ENCODE data around the gene C17orf114.

C17orf114 gene

DNA sequence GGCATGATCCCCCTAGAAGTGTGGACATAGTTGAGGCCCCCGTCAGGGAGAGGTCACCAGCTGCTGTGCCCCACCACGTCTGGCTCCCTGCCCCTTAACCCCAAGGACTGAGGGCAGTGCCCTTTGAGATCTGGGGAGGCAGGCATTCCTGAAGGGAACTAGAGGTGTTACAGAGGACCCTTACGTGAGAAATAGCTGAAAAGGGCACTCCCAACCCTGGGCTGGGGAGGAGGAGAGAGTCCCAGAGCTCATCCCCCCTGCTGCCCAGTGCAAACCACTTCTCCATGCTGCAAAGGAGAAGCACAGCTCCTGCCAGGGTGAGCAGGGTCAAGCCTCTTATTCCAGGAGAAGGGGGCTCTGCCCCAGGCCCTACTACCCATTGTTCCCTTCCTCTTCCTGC is 20.7 kb upstream of the C17orf114 start:
- DNase-seq, result no peak

DNA sequence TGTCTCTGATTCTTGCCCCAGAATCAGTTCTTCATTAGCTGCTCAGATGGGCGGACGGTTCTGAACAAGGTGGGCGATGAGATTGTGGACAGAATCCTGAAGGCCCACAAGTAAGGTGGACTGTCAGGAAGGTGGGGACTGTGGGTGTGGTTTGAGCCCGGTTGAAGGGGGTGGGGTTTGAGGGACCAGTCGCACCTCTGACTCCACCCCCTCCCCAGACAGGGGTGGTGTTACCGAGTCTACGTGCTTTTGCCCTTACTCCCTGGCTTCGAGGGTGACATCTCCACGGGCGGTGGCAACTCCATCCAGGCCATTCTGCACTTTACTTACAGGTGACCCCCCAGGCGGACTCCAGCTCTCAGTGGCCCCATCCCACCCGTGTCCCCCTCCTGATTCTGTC is 16.1 kb upstream of the C17orf114 start:
- DNase-seq, result no peak

DNA sequence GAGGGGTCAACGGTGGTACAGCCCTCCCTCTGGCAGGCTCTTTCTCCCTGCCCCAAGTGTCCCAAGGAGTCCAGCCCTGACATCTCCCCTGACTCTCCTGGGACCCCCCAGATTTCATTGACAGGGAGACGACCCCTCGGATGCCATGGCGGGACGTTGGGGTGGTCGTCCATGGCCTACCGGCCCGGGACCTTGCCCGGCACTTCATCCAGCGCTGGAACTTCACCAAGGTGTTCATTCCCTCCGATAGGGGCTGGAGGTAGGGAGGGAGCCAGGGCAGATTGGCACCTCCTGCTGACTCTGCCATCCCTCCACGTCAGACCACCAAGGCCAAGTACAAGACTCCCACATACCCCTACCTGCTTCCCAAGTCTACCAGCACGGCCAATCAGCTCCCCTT is 14.7 kb upstream of the C17orf114 start:
- DNase-seq, result no peak

DNA sequence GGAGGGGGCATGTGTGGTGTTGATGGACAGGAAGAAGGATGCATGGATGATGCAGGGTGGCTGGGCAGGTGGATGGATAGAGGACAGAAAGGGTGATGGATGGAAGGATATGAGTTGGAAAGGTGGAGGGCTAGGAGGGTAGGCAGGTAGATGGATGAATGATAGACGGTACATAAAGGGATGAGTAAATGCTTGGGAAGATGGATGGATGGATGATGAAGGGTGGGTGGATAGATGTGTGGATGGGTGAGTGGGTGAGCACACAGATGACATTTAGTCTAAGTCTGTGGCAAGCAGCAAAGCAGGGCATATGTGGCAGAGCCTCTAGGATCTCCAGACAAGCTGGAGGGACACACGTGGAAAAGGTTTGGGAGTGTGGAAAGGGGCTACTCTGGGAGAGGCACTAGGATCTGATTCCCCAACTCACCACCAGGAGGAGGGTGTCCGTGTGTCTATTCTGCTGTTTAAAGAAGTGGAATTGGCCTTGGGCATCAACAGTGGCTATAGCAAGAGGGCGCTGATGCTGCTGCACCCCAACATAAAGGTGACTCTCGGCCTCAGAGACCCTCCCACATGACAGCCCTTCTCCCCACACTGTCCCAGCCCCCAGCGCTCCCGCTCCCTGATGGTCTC is 13.0 kb upstream of the C17orf114 start:
- DNase-seq, result no peak

DNA sequence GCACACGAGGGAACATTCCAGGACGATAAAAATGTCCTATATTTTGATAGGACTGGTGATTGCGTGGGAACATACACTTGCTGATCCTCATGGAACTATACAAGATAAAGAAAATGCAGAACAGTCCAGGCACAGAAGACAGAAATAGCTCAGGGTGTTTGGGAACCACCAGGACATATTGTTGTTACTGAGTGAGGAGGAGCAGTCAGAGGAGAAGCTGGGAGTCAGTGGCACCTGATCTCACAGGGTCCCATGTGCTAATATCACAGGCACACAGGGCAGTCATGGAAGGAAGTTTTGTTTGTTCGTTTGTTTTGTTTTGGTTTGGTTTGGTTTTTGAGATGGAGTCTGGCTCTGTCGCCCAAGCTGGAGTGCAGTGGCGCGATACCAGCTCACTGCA is 10.6 kb upstream of the C17orf114 start:
- DNase-seq, result no peak

DNA sequence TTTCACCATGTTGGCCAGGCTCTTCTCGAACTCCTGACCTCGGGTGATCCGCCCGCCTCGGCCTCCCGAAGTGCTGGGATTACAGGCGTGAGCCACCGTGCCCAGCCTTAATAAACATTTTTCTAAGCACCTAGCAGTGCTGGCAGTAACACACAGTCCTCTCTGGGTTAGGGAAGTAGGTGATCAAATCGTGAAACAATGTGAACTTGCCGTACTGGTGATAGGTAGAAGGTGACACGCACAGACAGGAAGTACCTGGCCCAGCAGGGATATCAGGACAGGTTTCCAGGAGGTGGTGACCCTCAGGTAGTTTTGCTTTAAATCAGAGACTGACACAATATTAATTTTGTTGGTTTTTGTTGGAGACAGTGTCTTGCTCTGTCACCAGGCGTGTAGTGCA is 9.3 kb upstream of the C17orf114 start:
- no peak for DNase-seq

DNA sequence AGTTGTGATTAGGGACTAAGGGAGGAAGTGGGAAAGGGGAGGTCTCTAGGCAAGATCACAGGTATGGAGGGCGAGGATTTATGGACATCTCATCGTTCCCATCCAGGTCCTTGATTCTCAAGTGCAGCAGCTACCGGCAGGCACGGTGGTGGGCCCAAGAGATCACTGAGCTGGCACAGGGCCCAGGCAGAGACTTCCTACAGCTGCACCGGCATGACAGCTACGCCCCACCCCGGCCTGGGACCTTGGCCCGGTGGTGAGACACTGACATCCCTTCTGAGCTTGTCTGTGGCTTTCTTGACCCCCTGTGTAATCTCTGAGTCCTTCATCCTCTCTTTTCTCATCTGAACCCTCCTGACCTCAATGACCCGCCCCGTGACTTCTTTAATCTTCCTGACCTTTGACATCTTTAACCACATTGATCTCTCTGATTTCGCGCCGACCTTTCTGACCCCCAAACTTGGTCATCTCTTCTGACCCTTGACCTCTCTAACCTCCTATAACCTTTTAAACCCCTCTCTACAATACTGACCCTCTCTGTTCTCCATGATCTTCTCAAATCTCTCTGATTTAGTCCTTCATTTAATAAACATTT is 8.7 kb upstream of the C17orf114 start:
- peak; percentile 20 for DNase-seq

DNA sequence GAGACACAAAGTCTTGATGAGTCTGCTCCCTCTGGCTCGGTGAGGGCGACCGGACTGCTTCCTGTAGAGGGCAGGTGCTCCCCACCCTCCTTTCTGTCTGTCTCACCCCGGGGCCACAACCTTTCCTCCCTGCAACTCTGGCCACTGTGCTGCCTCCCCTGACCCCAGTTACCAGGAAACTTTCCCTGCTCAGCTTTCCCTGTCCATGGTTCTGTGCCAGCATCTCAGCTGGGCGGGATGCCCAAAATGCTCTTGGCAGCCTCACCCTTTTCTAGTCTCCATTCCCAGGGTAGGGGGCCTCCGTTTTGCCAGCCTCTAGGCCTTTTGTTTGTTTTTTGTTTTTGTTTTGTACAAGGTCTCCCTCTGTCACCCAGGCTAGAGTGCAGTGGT is 6.2 kb upstream of the C17orf114 start:
- peak; percentile 19 for DNase-seq

DNA sequence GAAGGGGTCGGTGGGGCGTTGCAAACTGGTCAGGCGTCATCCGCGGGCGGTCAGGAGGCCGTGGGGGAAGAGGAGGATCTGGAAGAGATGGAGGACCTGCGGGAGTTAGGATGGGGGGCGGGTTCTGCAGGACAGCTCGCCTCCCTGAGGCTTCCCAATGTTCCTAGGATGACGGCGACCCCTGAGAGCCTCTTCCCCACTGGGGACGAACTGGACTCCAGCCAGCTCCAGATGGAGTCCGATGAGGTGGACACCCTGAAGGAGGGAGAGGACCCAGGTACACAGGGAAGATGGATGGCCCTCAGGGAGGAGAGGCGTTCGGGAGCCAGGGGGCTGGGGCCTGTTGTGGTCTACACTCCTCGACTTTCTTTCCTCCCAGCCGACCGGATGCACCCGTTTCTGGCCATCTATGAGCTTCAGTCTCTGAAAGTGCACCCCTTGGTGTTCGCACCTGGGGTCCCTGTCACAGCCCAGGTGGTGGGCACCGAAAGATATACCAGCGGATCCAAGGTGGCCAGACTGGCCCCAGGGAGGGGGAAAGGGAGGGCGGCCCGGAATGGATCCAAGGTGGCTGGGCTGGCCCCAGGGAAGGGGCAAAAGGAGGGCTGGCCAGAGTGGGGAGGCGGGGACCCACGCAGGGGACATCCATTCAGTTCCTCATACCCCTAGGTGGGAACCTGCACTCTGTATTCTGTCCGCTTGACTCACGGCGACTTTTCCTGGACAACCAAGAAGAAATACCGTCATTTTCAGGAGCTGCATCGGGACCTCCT is 5.7 kb upstream of the C17orf114 start:
- DNase-seq, result no peak

DNA sequence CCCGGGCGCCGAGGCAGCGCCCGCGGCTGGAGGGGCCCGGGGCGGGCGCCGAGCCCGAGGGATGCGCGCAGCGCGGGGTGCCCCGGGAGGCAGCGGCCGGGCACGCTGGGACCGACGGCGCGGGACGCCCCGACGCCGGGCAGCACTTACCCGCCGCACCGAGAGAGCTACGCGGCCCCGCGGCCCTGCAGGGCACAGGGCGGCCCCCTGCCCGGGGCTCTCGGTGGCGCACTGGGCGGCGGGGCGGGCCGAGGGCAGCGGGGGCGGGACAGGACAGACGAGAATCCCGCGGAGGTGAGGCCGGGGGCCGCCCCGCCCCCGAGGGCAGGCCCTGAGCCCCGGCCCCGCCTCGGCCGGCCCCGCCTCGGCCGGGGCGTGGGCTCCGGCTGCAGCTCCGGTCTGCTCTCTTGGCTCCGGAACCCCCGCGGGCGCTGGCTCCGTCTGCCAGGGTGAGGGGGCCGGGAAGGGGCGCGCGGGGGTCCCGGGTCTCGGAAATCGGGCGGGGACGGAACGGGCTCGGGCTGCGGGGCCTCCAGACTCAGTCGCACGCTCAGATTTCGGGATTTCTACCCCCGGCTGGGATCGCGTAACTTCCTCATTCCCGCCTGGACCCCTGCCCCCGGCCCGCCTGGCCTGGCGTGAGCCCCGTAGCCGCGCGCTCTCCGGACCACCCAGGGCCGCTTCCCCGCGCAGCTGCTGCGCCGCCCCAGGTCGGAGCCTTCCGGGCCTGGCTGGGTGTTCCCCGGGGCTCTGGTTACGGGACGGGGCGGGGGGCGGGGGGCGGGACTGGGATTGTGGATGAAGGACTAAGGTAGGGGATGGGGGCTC is 4.9 kb upstream of the C17orf114 start, which contains the start of gene PLD2:
Gene PLD2, plus strand, starts transcription at position 376 of the 828 bp plus-strand sequence. CDS start 621 bp downstream, outside the sequence.
- DNase-seq, result peak; percentile 66

DNA sequence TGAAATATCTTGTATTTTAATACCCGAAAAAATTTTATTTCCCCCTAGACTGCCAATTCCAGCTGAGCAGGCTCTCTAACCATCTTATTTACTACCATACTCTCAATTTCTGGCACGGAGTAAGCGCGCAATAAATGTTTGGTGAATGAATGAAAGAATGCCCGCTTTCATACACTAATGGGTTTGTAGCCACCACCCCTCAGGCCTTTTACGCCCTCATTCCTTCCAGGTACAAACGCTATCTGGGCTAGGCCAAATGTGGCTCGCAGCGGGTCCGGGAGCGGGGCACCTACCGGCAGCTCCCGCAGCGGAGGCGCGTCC is 4.3 kb upstream of the C17orf114 start:
- DNase-seq, result peak; percentile 32

DNA sequence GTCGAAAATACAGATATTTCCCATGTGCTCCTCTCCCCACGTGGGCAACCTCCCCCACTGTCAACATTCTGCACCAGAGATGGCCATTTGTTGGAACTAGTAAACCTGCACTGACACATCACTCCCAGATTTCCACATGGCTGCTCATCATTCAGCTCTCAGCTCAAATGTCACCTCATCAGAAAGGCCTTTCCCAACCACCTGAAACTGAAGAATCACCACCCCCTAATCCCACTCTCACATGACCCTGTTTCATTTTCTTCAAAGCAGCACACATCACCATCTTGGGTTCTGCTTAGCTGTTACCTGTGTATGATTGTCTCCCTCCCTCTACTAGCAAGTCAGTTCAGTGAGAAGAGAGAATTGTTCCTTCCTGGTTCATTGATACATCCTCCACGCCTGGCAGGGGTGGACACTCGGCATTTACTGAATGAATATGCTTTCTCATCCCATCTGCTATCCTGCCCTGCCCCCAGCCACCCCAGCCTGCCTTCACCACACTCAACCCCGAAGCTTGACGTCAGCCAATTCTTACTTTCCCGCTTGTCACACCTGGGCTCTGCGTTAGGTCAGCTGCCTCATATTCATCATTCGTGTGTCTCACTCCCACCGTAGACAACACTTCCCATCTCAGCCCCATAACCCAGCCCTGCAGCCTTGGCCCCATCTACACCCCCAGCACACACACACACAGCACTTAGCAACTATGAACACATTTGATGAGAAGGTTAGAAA is 1.5 kb downstream of the C17orf114 start:
- DNase-seq, result no peak

DNA sequence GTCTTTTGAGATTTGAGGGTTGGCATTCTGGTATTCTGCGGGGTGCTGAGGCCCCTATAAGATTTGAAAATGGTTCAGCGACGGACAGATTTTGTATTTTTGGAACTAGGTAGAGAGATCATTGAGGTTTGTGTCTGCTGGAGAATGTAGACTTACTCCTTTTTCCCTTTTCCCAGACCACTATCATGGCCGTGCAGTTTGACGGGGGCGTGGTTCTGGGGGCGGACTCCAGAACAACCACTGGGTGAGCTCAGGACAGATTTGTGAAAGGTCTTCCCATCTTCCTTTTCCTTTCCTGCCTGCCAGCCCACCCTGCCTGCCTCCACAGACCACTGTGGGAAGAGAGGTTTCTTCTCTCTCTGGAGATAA is 5.6 kb downstream of the C17orf114 start:
- DNase-seq, result peak; percentile 8

DNA sequence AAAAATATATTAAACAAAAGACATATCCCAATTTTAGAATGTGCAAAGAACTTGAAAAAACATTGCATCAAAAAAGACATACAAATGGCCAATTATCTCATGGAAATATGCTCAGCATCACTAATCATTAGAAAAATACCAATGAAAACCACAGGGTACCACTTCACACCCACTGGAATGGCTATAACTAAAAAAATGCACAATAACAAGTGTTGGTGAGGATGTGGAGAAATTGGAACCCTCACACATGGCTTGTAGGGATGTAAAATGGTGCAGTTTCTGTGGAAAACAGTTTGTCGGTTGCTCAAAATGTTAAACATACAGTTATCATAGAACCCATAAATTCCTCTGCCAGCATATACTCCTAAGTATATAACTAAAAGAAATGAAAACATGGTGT is 7.0 kb downstream of the C17orf114 start:
- no peak for DNase-seq

DNA sequence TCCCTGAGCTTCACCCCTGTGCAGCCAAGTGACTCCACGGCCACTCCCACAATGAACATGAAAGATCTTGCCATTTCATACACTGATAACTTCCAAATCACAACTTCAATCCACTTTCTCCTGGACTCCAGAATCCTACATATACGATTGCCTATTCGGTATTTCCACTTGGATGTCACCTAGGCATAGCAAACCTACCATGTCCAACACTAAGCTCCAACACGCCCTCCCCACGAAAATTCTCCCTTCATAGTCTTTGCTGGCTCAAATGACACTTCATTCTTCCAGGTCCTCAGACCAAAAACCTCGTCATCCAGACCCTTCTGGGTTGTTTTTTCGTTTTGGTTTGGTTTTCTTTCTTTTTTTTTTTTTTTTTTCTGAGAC is 11.4 kb downstream of the C17orf114 start:
- no peak for DNase-seq

DNA sequence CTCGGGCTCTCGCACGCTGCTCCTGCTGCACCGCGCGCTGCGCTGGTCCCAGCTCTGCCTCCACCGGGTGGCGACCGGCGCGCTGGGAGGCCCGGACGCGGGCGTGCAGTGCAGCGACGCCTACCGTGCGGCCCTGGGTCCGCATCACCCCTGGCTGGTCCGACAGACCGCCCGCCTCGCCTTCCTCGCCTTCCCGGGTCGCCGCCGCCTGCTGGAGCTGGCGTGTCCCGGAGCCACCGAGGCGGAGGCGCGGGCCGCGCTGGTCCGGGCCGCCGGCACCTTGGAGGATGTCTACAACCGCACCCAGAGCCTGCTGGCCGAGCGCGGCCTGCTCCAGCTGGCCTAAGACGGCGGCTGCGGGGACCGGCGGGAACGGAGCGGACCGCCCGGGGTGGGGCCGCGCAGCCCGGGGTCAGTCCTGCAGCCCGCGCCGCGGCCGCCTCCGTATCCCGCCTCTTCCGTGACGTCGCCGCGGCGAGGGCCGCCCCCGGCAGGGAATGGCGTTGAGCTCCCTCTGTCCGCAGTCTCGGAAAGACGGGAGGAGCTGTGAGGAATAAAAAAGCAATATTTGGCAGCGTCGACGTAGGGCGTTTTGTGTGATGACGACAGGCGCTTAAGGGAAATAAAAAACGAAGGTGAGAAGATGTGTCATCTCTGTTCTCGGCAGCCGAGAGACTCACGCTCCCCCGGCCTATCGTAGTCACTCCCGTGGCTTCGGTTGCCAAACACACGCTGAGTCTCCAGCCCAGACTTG is 12.0 kb downstream of the C17orf114 start:
- DNase-seq, result peak; percentile 66

DNA sequence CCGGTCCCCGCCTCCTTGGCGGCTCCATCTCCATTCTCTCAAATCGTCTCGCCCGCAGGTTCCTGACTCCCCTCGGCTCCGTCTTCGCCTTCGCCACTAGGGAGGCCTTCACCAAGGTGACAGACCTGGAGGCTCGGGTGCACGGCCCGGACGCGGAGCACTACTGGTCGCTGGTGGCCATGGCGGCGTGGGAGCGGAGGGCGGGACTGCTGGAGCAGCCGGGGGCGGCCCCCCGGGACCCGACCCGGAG is 12.5 kb downstream of the C17orf114 start:
- peak; percentile 50 for DNase-seq

DNA sequence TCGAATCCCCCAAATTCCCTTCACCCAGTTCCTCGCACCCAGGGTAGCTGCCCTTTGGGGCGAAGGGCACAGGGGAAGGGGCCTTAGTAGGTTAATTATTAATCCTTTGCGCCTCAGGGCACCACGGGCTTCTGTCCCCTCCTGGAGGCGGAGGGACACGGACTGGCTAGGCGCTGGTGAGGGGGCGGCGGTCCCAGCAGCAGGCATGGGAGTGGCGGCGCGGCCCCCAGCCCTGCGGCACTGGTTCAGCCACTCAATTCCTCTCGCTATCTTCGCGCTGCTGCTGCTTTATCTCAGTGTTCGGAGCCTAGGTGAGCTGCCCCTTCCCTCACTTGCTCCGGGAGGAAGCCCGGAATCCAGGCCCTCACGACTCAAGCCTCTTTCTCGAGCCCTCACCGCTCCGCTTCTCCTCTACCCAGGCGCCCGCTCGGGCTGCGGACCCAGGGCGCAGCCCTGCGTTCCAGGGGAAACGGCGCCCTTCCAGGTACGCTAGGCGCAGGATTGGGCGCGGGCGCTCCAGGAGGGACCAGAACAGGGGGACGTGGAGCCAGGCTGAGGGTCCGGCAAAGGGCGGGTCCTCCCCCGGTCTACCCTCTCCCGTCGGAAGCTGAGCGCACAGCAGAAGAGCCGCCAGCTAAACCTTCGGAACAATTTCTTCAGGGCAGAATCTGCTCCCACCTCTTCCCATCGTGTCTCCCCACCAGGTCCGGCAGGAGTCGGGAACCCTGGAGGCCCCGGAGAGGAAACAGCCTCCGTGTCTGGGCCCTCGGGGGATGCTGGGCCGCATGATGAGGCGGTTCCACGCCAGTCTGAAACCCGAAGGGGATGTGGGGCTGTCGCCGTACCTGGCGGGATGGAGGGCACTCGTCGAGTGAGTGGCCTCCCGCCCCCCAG is 13.1 kb downstream of the C17orf114 start, which contains the start of gene GLTPD2:
Gene GLTPD2, plus strand, starts transcription at position 158 of the 894 bp plus-strand sequence. Its CDS starts 48 bp downstream, at position 206.
- peak; percentile 19 for DNase-seq

DNA sequence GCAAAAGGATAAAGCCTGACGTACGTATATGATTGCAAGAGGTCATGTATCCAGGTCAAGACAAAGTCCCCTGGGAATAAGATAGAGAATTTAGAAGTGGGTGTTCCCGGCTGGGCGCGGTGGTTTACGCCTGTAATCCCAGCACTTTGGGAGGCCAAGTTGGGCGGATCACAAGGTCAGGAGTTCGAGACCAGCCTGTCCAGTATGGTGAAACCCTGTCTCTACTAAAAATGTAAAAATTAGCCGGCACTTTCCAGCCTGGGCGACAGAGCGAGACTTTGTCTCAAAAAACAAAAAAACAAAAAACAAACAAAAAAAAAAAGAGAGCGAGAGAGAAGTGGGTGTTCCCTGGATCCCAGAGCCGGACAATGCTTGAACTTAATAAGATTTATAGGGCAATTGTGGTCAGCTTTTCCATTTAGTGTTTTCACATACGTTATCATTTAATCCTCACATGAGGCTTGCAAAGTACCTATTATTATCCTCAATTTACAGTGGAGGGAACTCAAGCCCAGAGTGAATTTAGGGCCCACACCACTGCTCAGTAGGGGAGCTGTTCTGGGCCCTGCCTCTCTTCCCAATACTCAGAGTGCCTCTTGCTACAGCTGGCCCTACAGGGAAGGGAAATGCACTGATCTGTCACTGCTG is 13.8 kb downstream of the C17orf114 start:
- DNase-seq, result no peak

DNA sequence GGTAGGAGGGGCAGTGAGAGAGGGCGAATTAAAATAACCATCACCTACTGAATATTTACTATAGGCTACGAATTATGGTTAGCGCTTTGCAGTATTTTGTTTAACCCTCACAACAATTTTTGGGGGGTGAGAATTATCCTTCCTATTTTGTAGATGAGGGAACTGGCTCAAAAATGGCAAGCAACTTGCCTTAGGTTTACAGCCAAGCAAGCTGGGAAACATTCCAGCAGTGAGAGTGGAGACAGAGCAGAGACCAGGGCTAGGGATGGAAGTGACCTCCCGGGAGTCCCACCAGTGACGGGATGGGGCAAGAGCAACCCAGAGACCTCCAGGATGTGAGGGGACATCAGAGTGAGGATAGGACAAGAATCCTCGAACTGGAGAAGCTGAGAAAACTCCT is 15.6 kb downstream of the C17orf114 start:
- no peak for DNase-seq

DNA sequence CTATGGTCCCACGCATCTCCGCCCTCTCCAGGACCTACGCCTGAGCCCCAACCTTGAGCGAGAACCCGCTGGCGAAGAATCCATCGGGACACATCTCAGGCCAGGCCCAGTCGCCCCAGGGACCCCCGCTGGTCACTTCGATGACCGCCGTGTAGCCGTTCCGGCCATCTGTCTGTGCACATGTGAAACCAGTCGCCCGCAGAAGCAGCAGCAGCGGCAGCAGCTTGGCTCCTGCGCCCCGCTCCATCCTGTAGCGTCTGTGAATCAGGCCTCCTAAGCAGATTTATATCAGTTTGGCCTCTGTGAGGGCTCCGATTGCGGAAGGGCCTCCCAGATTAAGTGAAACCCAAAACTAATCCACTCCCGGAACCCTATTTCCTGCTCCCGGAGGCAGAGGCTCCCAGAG is 16.0 kb downstream of the C17orf114 start, which contains the start of gene VMO1:
Gene VMO1, minus strand, starts transcription at position 259 of the 406 bp plus-strand sequence. Its CDS starts 12 bp downstream, at position 247.
- DNase-seq, result no peak
